CD8-positive, alpha-beta memory T cell (primary cell): ENCODE results near the gene PSMB1. TPM values are rescaled to one million over a fixed set of nuclear protein-coding genes. Genes with fewer than 3 reads are reported as not detected.
"Not testable (repeated sequence)": the region's sequence is repeated elsewhere in the genome, so short reads cannot be mapped to it uniquely, and the experiment has no call there.

Experiments used
- CTCF ChIA-PET: fragments of 350-600 bp; sonication (Branson Sonifier 250); formaldehyde crosslinking; loops from one replicate; lab custom pipeline; 2021; ENCODE audit warnings: antibody characterized with exemption; lab: Charles Lee
- POLR2A ChIA-PET: fragments of 350-600 bp; sonication (Branson Sonifier 250); formaldehyde crosslinking; loops from one replicate; lab custom pipeline; 2021; ENCODE audit warnings: antibody characterized with exemption; lab: Charles Lee
- DNase-seq, 5 donors: peaks; one replicate each; pipeline versions ENCODE4 v3.0.0 to v3.0.0-alpha.2; 2020 to 2022; ENCODE audit warnings: mixed read lengths in 1 of 5
- H3K27ac ChIP-seq: one replicate; pipeline ENCODE4 v1.7.0; 2013; ENCODE audit warnings: low read depth, mild to moderate bottlenecking, low read length, moderate library complexity
- H3K27me3 ChIP-seq: 2 replicates; pipeline ENCODE4 v1.7.0; 2013; ENCODE audit warnings: low read length, mild to moderate bottlenecking; ENCODE audit not compliant: insufficient read depth, poor library complexity, severe bottlenecking
- H3K36me3 ChIP-seq: 2 replicates; pipeline ENCODE4 v1.7.0; 2013; ENCODE audit warnings: mild to moderate bottlenecking, low read length, moderate library complexity; ENCODE audit not compliant: insufficient read depth
- H3K4me1 ChIP-seq: 2 replicates; pipeline ENCODE4 v1.7.0; 2013; ENCODE audit warnings: mild to moderate bottlenecking, low read length, moderate library complexity; ENCODE audit not compliant: insufficient read depth
- H3K4me3 ChIP-seq: 2 replicates; pipeline ENCODE4 v1.7.0; 2013; ENCODE audit warnings: mild to moderate bottlenecking, low read length
- H3K9me3 ChIP-seq: 2 replicates; pipeline ENCODE4 v1.7.0; 2013; ENCODE audit warnings: mild to moderate bottlenecking, low read length
- H3K27ac Mint-ChIP-seq, 8 donors: one replicate each; pipeline ENCODE4 v1.8.0; 2020 to 2021; ENCODE audit warnings: mixed read lengths in 8 of 8, mild to moderate bottlenecking in 6 of 8, inconsistent platforms in 3 of 8, moderate library complexity in 3 of 8
- H3K27me3 Mint-ChIP-seq, 2 donors: one replicate each; pipeline ENCODE4 v1.8.0; 2020 to 2021; ENCODE audit warnings: mixed read lengths in 2 of 2, mild to moderate bottlenecking in 1 of 2, moderate library complexity in 1 of 2
- H3K36me3 Mint-ChIP-seq, 3 donors: one replicate each; pipeline ENCODE4 v1.8.0; 2020 to 2021; ENCODE audit warnings: mixed read lengths in 3 of 3, inconsistent platforms in 1 of 3, mild to moderate bottlenecking in 1 of 3
- H3K4me1 Mint-ChIP-seq, 3 donors: one replicate each; pipeline ENCODE4 v1.8.0; 2020 to 2021; ENCODE audit warnings: mixed read lengths in 3 of 3, inconsistent platforms in 1 of 3, mild to moderate bottlenecking in 1 of 3
- H3K4me3 Mint-ChIP-seq, 7 donors: one replicate each; pipeline ENCODE4 v1.8.0; 2020 to 2021; ENCODE audit warnings: mixed read lengths in 7 of 7, mild to moderate bottlenecking in 6 of 7, moderate library complexity in 4 of 7, inconsistent platforms in 2 of 7
- H3K9me3 Mint-ChIP-seq, 5 donors: one replicate each; pipeline ENCODE4 v1.8.0; 2020 to 2022; ENCODE audit warnings: mixed read lengths in 5 of 5, mild to moderate bottlenecking in 3 of 5, moderate library complexity in 2 of 5, inconsistent platforms in 1 of 5
- polyA plus RNA-seq: library from polyadenylated mRNA; unstranded; fragments of 300-500 nt; fragmentation: Illumina TruSeq; gene quantifications from one replicate; pipeline ENCODE4 v1.2.3, GENCODE V29; 2021
- total RNA-seq, 2 experiments: library from RNA; stranded (reverse); gene quantifications; one replicate each; pipeline ENCODE4 v1.2.3, GENCODE V29; 2021

The PSMB1 gene
- total and polyA plus RNA-seq, 3 experiments from 2014 or later = 296 to 478 (median 298) TPM

GRCh38 chr6:170522565-170523183 is 30.4 kb downstream of the PSMB1 start:
- H3K4me1 Mint-ChIP-seq = peaks cover 0 to 7% (median 5%) of the 10 kb centered on the region in 3 donors
- DNase-seq = no peak

GRCh38 chr6:170516783-170517616 is 36.1 kb downstream of the PSMB1 start:
- CTCF ChIA-PET = interaction anchor here (1.0 to 2.9 kb wide), 12 partner anchors 9 to 1623 kb away, joined by 3 to 23 read pairs (median 6); no protein-coding TSS in a partner anchor
- no peaks in the 10 kb centered on the region for H3K36me3 ChIP-seq
- peaks cover 0 to 2% (median 0%) of the 10 kb centered on the region in 5 donors for H3K9me3 Mint-ChIP-seq
- no peaks in the 10 kb centered on the region for H3K9me3 ChIP-seq
- H3K27ac ChIP-seq = no peak overlapping the region
- peak overlapping the region in 1 of 8 donors; percentile 65 for H3K27ac Mint-ChIP-seq
- H3K4me3 Mint-ChIP-seq = peak overlapping the region in 6 of 7 donors; percentile 37 to 86 (median 60)
- no peaks in the 10 kb centered on the region for H3K4me1 ChIP-seq
- H3K4me3 ChIP-seq = no peak overlapping the region
- H3K27me3 Mint-ChIP-seq = peaks cover 11 to 45% of the 10 kb centered on the region in 2 donors
- H3K27me3 ChIP-seq = no peaks in the 10 kb centered on the region
- H3K4me1 Mint-ChIP-seq = no peaks in the 10 kb centered on the region
- H3K36me3 Mint-ChIP-seq = no peaks in the 10 kb centered on the region
- POLR2A ChIA-PET = no interaction called here
- DNase-seq = peak in 4 of 5 donors; percentile 6 to 60 (median 44)

More at GRCh38 chr6:170522565-170523183, 30.4 kb downstream of the PSMB1 start:
- no peak overlapping the region for H3K27ac Mint-ChIP-seq
- no peak overlapping the region for H3K4me3 Mint-ChIP-seq
- H3K36me3 ChIP-seq = no peaks in the 10 kb centered on the region
- CTCF ChIA-PET = interaction anchor here (1.1 to 1.7 kb wide), 2 partner anchors 692 to 733 kb away, joined by 3 to 5 read pairs; no protein-coding TSS in a partner anchor
- H3K4me3 ChIP-seq = no peak overlapping the region
- POLR2A ChIA-PET = no interaction called here
- H3K36me3 Mint-ChIP-seq = no peaks in the 10 kb centered on the region
- no peaks in the 10 kb centered on the region for H3K9me3 ChIP-seq
- no peaks in the 10 kb centered on the region for H3K9me3 Mint-ChIP-seq
- H3K27me3 ChIP-seq = no peaks in the 10 kb centered on the region
- H3K27ac ChIP-seq = no peak overlapping the region
- peaks cover 10 to 30% of the 10 kb centered on the region in 2 donors for H3K27me3 Mint-ChIP-seq
- H3K4me1 ChIP-seq = no peaks in the 10 kb centered on the region

- Mint-ChIP-seq H3K4me1 (no peaks in the 10 kb centered on the region), H3K9me3 (peaks cover 0 to 2% (median 0%) of the 10 kb centered on the region in 5 donors), H3K27me3 (peaks cover 12 to 49% of the 10 kb centered on the region in 2 donors), H3K36me3 (no peaks in the 10 kb centered on the region), H3K27ac (peak overlapping the region in 1 of 8 donors; percentile 24), H3K4me3 (no peak overlapping the region)
- H3K4me3 ChIP-seq = no peak overlapping the region
- H3K36me3 ChIP-seq = no peaks in the 10 kb centered on the region
- no peak for DNase-seq
- CTCF ChIA-PET = no interaction called here
- H3K27me3 ChIP-seq = no peaks in the 10 kb centered on the region
- POLR2A ChIA-PET = no interaction called here
- no peaks in the 10 kb centered on the region for H3K9me3 ChIP-seq
- no peak overlapping the region for H3K27ac ChIP-seq
- H3K4me1 ChIP-seq = no peaks in the 10 kb centered on the region
Measured at GRCh38 chr6:170514908-170515307, 38.2 kb downstream of the PSMB1 start.

- Mint-ChIP-seq H3K36me3 (no peaks in the 10 kb centered on the region), H3K27me3 (peaks cover 9 to 31% of the 10 kb centered on the region in 2 donors), H3K9me3 (peaks cover 0 to 2% (median 0%) of the 10 kb centered on the region in 5 donors), H3K4me1 (no peaks in the 10 kb centered on the region), H3K27ac (no peak overlapping the region), H3K4me3 (no peak overlapping the region)
- Histone ChIP-seq H3K27ac (no peak overlapping the region), H3K4me1 (no peaks in the 10 kb centered on the region), H3K4me3 (no peak overlapping the region), H3K27me3 (no peaks in the 10 kb centered on the region), H3K36me3 (no peaks in the 10 kb centered on the region), H3K9me3 (no peaks in the 10 kb centered on the region)
- CTCF ChIA-PET = interaction anchor here (1.2 kb wide), 1 partner anchor 16 kb away, joined by 3 read pairs; no protein-coding TSS in a partner anchor
- no peak for DNase-seq
- POLR2A ChIA-PET = no interaction called here
Measured at GRCh38 chr6:170512249-170512648, 40.9 kb downstream of the PSMB1 start.

GRCh38 chr6:170510631-170511030 is 42.5 kb downstream of the PSMB1 start:
- Histone ChIP-seq H3K36me3 (no peaks in the 10 kb centered on the region), H3K27ac (no peak overlapping the region), H3K4me1 (no peaks in the 10 kb centered on the region), H3K9me3 (no peaks in the 10 kb centered on the region), H3K4me3 (no peak overlapping the region), H3K27me3 (no peaks in the 10 kb centered on the region)
- Mint-ChIP-seq H3K9me3 (peaks cover 0 to 2% (median 0%) of the 10 kb centered on the region in 5 donors), H3K27me3 (peaks cover 7 to 37% of the 10 kb centered on the region in 2 donors), H3K27ac (no peak overlapping the region), H3K4me3 (no peak overlapping the region), H3K36me3 (no peaks in the 10 kb centered on the region), H3K4me1 (no peaks in the 10 kb centered on the region)
- POLR2A ChIA-PET = no interaction called here
- DNase-seq = no peak
- CTCF ChIA-PET = interaction anchor here (1.2 kb wide), 1 partner anchor 679 kb away, joined by 5 read pairs; no protein-coding TSS in a partner anchor

GRCh38 chr6:170509723-170510018 is 43.4 kb downstream of the PSMB1 start:
- H3K27ac ChIP-seq = no peak overlapping the region
- H3K36me3 Mint-ChIP-seq = no peaks in the 10 kb centered on the region
- no peak overlapping the region for H3K4me3 Mint-ChIP-seq
- H3K9me3 Mint-ChIP-seq = peaks cover 0 to 2% (median 0%) of the 10 kb centered on the region in 5 donors
- DNase-seq = no peak
- POLR2A ChIA-PET = no interaction called here
- peaks cover 6 to 40% of the 10 kb centered on the region in 2 donors for H3K27me3 Mint-ChIP-seq
- no peak overlapping the region for H3K4me3 ChIP-seq
- H3K9me3 ChIP-seq = no peaks in the 10 kb centered on the region
- no peaks in the 10 kb centered on the region for H3K27me3 ChIP-seq
- CTCF ChIA-PET = no interaction called here
- H3K4me1 ChIP-seq = no peaks in the 10 kb centered on the region
- no peaks in the 10 kb centered on the region for H3K4me1 Mint-ChIP-seq
- H3K27ac Mint-ChIP-seq = no peak overlapping the region
- no peaks in the 10 kb centered on the region for H3K36me3 ChIP-seq

GRCh38 chr6:170508892-170509722 is 44.0 kb downstream of the PSMB1 start:
- H3K27ac Mint-ChIP-seq, H3K4me3 ChIP-seq, H3K9me3 ChIP-seq, H3K27ac ChIP-seq, H3K36me3 Mint-ChIP-seq, H3K4me1 Mint-ChIP-seq, H3K27me3 ChIP-seq, H3K36me3 ChIP-seq, H3K4me1 ChIP-seq, DNase-seq, H3K9me3 Mint-ChIP-seq, POLR2A ChIA-PET, H3K4me3 Mint-ChIP-seq, CTCF ChIA-PET: not testable (repeated sequence)
- H3K27me3 Mint-ChIP-seq = peaks cover 9 to 45% of the 10 kb centered on the region in 2 donors
